CD4-positive, alpha-beta T cell treated with Interleukin-4 for 1 hour (primary cell): ENCODE data around the gene FSIP1.

Source experiments
- DNase-seq, 2 donors: peaks; one replicate each; pipeline ENCODE4 v3.0.0-alpha.2; 2020 to 2022

Gene FSIP1

GRCh38 chr15:39756806-39757522, 25.7 kb downstream of the FSIP1 start:
- peak in 1 of 2 donors; percentile 67 for DNase-seq

GRCh38 chr15:39752991-39753390, 29.6 kb downstream of the FSIP1 start:
- DNase-seq: no peak

DNA sequence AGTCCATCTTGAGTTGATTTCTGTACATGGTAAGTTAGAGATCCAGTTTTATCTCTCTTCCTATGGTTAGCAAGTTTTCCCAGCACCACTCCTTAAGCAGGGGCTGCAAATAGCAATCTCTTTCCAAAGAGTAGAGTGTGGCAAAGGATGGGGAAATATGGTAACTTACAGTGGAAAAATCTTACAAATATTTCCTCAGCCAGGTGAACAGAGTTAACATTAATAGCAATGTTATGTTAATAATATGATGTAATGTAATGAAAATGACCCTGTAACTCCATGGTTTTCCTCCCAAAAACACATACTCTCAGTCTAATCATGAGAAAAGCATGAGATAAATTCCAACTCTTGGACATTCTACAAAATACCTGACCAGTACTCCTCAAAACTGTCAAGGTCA, 30.4 kb downstream of the FSIP1 start:
- no peak for DNase-seq

DNA sequence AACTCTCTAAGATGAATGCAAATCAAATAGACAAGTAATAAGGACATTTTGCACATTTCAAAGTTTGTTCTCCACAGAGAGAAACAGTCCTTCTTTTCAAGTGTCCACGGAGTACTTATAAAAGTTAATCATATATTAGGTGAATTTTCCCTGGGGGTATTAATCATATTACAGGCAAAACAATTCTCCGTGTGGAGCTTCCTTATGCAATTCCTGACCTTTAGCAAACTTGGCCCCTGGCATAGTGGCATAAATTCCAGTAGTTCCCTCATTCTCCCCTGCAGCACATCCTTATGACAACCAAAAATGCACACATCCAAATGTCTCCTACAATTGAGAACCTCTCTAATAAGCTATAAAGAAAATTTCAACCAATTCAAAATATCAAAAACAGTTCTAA, 34.4 kb downstream of the FSIP1 start:
- no peak for DNase-seq

DNA sequence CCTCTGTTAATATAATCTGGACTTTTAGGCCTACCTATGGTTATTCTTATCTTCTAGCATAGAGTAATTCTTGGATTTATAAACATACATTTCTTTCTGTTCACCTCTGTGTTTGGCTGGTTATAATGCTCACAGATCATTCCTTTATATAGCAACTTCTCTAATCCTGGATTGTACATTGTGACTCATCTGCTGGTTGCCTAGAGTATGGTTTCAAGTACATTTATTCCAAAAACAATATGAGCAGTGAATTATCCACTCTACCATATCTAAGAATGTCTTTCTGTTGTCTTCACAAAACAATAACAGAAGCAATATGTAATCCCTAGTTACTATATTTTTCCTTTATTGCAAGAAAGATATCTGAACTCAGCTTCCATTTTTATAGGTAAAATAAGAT, 35.3 kb downstream of the FSIP1 start:
- no peak for DNase-seq

GRCh38 chr15:39746714-39747276, 35.8 kb downstream of the FSIP1 start:
- DNase-seq: no peak

DNA sequence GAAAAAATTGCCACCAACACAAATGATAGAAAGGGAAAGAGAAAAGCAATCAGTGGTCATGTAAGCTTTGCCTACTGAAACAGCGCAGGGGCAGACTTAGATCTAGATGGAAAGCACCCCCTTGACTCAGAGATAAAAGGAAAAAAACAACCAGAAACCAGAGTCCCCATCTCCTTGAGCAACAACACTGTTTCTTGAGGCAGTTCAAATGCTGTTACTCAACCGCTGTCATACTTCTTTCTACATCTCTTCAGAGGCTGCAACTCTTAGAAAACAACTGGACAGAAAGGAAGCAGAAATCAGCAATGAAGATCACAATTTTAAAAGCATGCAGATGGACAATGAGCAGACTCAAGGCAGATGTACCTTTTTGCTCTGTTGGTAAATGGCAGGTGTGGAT, 36.5 kb downstream of the FSIP1 start:
- no peak for DNase-seq

DNA sequence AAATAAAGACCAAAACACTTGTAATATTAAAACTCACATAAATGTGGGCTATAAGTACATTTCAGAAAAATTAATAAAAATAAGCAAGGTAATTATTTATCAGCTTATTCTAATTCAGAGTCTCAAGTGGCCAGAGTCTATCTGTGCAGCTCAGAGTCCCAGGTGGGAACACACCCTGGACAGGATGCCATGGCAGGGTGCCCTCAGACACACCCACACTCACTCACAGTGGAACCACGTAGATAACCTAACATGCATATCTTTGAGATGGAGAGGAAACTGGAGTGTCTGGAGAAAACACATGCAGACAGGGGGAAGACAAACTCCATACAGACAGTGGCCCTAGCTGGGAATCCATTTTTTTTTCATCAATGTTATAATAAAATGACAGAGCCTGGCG, 37.2 kb downstream of the FSIP1 start:
- DNase-seq: no peak

- no peak for DNase-seq
These were observed 38.1 kb downstream of the FSIP1 start for GRCh38 chr15:39744334-39745103.

DNA sequence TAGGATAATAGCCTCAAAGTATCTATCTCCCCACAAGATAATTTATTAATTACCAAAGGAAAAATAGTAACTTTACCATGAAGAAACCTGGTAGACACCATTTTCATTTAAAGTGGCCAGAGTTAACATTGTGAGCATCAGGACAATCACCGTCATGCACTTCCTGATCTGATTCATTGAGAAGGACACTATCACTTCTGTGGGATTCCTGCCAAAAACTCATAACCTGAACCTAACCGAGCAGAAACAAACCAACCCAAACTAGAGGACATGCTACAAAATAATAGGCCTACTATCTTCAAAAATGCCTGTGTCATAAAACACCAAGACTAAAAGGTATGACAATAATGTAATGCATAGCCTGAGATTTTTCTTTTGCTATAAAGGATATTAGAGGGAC, 39.0 kb downstream of the FSIP1 start:
- no peak for DNase-seq

DNA sequence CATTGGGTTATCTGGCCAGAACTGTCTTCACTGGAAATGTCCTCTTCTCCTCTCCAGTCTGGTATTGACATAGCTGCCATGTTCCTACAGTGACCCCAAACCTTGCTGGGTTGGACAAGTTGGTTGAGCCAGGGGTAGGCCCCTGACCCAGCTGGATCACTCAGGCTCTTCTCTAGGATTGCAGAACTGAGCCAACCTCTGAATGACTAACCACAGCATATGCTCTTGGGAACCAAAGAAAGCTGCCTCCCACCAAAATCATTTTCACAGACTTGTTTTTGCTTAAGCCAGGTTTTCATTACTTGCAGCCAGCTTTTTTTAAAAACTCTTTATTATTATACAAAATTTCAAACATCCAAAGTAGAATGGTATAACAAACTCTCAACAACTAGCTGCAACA, 41.4 kb downstream of the FSIP1 start:
- DNase-seq: no peak

GRCh38 chr15:39738998-39739397, 43.6 kb downstream of the FSIP1 start:
- DNase-seq: no peak

DNA sequence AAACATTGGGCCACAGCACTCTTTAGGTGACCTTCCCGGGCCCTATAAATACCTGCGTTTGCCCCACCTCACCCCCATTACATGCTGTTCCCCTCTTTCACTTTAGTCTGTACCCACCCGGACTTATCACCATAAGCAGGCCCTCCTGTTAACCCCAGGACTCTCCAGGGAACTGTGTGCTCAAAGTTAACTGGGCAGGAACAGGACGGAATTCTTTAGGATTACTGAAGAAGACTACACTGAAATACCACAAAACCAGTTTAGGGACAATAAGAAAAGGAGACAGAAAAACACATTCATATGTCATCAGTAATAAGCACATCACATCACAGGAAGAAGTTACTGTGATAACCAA, 45.5 kb downstream of the FSIP1 start:
- DNase-seq: no peak

- DNase-seq: no peak
These were observed 46.0 kb downstream of the FSIP1 start for GRCh38 chr15:39736412-39737195.

DNA sequence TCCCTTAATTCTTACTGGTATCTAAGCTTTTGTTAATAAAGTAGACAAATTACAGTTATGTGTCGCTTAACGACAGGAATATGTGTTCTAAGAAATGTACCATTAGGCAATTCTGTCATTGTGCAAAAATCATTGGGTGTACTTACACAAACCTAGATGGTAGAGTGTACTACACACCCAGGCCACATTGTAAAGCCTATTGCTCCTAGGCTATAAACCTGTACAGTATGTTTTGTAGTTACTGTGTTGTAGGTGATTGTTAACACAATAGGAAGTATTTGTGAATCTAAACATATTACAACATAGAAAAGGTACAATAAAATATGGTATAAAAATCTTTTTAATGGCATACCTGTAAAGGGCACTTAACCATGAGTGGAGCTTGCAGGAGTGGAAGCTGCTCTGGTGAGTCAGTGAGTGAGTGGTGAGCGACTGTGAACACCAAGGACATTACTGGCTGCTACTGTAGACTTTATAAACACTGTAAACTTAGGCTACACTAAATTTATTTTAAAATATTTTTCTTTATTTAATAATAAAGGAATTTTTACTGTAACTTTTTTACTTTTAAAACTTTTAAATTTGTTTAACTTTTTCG, 47.4 kb downstream of the FSIP1 start:
- DNase-seq: no peak

DNA sequence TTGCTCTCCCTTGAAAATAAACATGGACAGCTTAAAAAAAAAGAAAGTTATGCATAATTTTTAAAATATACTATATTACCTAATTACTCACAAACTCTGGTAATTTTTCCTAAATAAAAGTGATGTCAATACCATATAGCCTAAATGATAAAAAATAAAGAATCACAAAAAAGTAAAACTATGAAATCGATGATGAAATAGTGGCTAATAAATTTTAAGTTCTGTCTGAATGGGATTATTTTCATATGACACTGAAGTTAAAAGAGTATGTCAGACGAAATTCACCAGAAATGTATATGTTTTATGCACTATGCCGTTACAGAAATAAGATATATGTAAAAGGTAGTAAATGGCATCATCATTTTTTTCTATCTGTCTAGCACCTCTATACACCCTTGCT, 51.4 kb downstream of the FSIP1 start:
- DNase-seq: no peak

- no peak for DNase-seq
These were observed 52.1 kb downstream of the FSIP1 start for GRCh38 chr15:39730552-39730951.

GRCh38 chr15:39729500-39729899, 53.1 kb downstream of the FSIP1 start:
- no peak for DNase-seq

DNA sequence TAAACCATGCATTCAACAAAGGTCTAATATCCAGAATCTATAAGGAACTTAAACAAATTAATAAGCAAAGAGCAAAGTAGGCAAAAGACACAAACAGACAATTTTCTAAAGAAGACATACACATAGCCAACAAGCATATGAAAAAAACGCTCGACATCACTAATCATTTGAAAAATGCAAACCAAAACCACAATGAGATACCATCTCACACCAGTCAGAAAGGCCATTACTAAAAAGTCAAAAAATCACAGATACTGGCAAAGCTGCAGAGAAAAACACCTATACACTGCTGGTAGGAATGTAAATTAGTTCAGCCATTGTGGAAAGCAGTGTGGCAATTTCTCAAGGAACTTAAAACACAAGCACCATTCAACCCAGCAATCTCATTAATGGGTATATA, 53.8 kb downstream of the FSIP1 start:
- DNase-seq: no peak

DNA sequence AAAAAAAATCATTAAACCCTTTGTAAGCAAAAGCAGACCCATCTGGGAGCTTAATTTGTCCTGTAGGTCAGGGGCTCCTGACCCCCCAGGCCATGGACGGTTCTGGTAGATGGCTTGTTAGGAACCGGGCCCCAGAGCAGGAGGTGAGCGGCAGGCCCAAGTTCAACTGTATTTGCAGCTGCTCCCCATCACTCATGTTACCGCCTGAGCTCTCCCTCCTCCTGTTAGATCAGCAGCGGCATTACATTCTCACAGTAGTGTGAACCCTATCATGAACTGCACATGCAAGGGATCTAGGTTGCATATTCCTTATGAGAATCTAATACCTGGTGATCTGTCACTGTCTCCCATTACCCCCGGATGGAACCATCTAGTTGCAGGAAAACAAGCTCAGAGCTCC, 60.7 kb downstream of the FSIP1 start:
- DNase-seq: no peak

DNA sequence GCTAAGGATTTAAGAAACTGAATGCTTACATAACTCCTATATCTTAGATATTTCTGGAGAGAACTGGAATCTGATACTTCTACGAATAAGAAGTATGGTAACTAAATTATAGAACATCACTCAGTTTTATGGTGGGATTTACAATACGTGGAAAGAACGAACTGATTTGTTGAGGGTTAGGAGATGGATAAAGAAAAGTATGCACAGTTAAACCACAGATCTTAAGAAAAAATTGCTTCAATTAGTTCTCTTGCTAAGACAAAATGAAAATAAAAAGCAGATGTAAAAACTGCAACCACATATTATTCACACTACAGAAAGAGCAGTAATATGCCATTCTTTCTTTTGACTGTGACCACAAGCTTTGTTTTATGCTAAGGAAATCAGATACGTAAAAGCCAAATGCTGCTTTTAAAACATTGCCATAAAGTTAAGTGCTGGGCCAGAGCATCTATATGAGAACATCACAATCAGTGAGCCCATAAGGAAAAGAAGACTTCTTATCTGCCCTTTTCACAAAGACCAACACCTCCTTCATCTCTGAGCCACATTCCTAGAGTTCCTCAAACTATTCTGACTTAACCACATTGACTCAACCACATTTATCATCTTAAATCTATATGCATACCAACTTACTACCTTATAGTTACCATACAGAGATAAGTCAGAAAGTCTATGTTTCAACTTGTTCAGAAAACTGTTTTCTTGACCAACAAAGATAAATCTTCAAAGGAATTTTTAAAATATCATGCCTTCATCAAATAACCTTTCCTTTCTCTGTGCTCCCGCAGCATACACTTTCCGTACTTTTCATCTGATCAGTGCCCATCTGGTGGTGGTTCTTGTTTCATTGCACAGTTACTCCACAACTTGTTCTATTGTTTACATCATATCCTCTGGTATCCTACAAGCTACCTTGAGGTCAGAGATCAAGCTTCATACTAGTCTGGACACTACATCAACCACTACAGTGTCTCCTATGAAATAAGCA, 61.7 kb downstream of the FSIP1 start:
- DNase-seq: no peak

- no peak for DNase-seq
These were observed 62.6 kb downstream of the FSIP1 start for GRCh38 chr15:39720081-39720480.
